Astrocyte (in vitro differentiated cells and primary cell): Measurements from ENCODE around the gene FYN.

Experiments used
- EZH2 ChIP-seq: IDR thresholded peaks from 2 replicates; pipeline ENCODE4 v1.6.1; 2012; ENCODE audit warnings: mild to moderate bottlenecking, low read length, inconsistent platforms; ENCODE audit not compliant: insufficient read depth
- TF ChIP-seq, protein P1 (sequence below): IDR thresholded peaks from 2 replicates; pipeline ENCODE4 v1.5.1; 2011; ENCODE audit warnings: low read depth, mild to moderate bottlenecking, inconsistent platforms, low read length, moderate library complexity; ENCODE audit not compliant: insufficient read depth

DNA sequence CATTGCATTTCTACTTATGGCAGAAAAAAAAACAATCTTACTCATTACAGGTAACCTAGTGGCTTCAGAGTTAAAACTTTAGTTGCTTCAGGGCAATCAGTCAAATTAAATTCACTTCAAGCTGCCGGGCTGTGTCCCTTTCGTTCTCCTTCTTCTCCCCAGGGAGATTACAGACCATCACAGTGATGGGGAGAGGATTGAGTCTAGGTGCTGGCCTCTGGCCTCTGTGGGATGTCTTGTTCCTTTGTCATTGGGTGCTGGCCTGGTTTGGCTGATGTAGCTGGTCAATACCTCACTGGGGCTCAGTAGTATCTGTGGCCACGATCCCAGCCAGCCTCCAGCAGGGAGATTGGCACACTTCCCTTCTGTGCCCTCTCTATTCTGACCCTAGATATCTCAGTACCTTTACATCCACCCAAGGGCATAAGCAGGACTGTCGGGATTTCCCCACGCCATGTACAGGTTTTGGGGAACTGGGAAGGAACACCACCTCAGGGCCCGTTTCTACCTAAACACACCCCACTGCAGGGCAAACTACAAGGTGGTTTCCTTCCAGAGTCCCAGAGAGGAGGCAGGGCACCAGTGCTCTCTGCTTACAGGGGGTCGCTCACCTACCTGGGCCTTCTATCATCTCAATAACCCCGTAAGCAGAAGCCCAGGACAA is 15.4 kb downstream of the FYN start:
- TF ChIP-seq, protein P1, sequence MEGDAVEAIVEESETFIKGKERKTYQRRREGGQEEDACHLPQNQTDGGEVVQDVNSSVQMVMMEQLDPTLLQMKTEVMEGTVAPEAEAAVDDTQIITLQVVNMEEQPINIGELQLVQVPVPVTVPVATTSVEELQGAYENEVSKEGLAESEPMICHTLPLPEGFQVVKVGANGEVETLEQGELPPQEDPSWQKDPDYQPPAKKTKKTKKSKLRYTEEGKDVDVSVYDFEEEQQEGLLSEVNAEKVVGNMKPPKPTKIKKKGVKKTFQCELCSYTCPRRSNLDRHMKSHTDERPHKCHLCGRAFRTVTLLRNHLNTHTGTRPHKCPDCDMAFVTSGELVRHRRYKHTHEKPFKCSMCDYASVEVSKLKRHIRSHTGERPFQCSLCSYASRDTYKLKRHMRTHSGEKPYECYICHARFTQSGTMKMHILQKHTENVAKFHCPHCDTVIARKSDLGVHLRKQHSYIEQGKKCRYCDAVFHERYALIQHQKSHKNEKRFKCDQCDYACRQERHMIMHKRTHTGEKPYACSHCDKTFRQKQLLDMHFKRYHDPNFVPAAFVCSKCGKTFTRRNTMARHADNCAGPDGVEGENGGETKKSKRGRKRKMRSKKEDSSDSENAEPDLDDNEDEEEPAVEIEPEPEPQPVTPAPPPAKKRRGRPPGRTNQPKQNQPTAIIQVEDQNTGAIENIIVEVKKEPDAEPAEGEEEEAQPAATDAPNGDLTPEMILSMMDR = no peak
- TF ChIP-seq EZH2 = no peak
